H1 (cell line): ENCODE measurements around the gene ASXL2. TPM values are rescaled to one million over a fixed set of nuclear protein-coding genes. Genes with fewer than 3 reads are reported as not detected.

ENCODE experiments used
- CBX5 ChIP-seq: fragments of 300-800, 300-1000 bp; sonication (generic); IDR thresholded peaks from 2 replicates; pipeline ENCODE4 v1.7.1; 2016; ENCODE audit warnings: antibody characterized with exemption, low read length, low read depth
- MAX ChIP-seq: IDR thresholded peaks from 2 replicates; pipeline ENCODE4 v1.6.1; 2012; ENCODE audit warnings: inconsistent platforms
- TBP ChIP-seq: IDR thresholded peaks from 2 replicates; pipeline ENCODE4 v1.6.1; 2011; ENCODE audit warnings: low read depth, low read length, improper control_type of control experiment
- ZNF274 ChIP-seq: IDR thresholded peaks from 2 replicates; pipeline ENCODE4 v1.7.0; 2012; ENCODE audit warnings: low read length, borderline replicate concordance; ENCODE audit errors: extremely low read depth
- polyA plus RNA-seq, 7 experiments: library from polyadenylated mRNA; depleted of rRNA in 3 of 7; stranded (reverse) in 5 of 7; unstranded in 2 of 7; fragments of >200 nt in 5 of 7; fragments of 200-250 nt in 2 of 7; gene quantifications; 1 replicate in 5 of 7; 2 replicates in 1 of 7; 4 replicates in 1 of 7; pipeline versions ENCODE4 v1.2.1 to v1.2.3, GENCODE V29; 2011 to 2013; ENCODE audit warnings: missing spikeins in 2 of 7, mixed read lengths in 2 of 7
- total RNA-seq: library from RNA; stranded (reverse); fragmentation: NEBNext Ultra II Directional; extraction: Animal tissue kit (Norgen Biotek cat#: 25700); gene quantifications from 2 replicates; pipeline ENCODE4 v1.2.1, GENCODE V29; 2021
- TF ChIP-seq, protein P1 (sequence below): IDR thresholded peaks from 2 replicates; pipeline ENCODE4 v1.6.1; 2012; ENCODE audit warnings: inconsistent platforms
- TF ChIP-seq, protein P2 (sequence below): IDR thresholded peaks from 2 replicates; pipeline ENCODE4 v1.6.1; 2011; ENCODE audit warnings: low read depth, mild to moderate bottlenecking, low read length; ENCODE audit not compliant: insufficient read depth

The ASXL2 gene
- total and polyA plus RNA-seq, 2 of the 8 experiments (the other 6 are each of a cell fraction or from before 2014, with no cell fraction given) = 7.2 to 41.3 TPM

DNA sequence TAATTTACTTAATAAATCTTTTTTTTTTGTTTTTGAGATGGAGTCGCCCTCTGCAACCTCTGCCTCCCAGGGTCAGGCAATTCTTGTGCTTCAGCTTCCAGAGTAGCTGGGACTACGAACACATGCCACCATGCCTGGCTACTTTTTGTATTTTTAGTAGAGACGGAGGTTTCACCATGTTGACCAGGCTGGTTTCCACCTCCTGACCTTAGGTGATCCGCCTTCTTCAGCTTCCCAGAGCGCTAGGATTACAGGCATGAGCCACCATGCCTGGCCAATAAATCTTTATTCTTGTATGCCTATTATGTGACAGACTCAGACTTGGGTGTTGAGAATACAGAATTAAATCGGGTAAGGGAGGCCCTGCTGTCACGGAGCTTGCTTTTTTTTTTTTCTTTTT lies 16.7 kb upstream of the ASXL2 start (continued):
- TF ChIP-seq ZNF274 (no peak), MAX (no peak), TBP (no peak), CBX5 (no peak)
- TF ChIP-seq, protein P1, sequence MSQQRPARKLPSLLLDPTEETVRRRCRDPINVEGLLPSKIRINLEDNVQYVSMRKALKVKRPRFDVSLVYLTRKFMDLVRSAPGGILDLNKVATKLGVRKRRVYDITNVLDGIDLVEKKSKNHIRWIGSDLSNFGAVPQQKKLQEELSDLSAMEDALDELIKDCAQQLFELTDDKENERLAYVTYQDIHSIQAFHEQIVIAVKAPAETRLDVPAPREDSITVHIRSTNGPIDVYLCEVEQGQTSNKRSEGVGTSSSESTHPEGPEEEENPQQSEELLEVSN = no peak
- TF ChIP-seq, protein P2, sequence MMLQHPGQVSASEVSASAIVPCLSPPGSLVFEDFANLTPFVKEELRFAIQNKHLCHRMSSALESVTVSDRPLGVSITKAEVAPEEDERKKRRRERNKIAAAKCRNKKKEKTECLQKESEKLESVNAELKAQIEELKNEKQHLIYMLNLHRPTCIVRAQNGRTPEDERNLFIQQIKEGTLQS = no peak
